ENCODE measurements around the gene NOTCH1. TPM values are rescaled to one million over a fixed set of nuclear protein-coding genes. Genes with fewer than 3 reads are reported as not detected.
"Not testable (repeated sequence)": the region's sequence is repeated elsewhere in the genome, so short reads cannot be mapped to it uniquely, and the experiment has no call there.

NOTCH1 gene
- total RNA-seq, 1 donor from 2014 or later, result 26.6 TPM

- Mint-ChIP-seq H3K9me3 (no peaks in the 10 kb centered on the region), H3K4me3 (no peak overlapping the region), H3K27ac (no peak overlapping the region), H3K4me1 (peaks cover 3% of the 10 kb centered on the region), H3K36me3 (ENCODE audit: low read depth) (no peaks in the 10 kb centered on the region), H3K27me3 (peaks cover 9% of the 10 kb centered on the region)
- ChIA-PET POLR2A (no interaction called here), CTCF (no interaction called here)
- no peak for TF ChIP-seq CTCF (IDR thresholded peaks at IDR 0.05)
- intact Hi-C loops (cut with micrococcal nuclease), result no loop called here
- DNase-seq, result no peak
- ATAC-seq (ENCODE audit: low read depth), result no peak
Measured at GRCh38 chr9:136581614-136582447, 36.0 kb upstream of the NOTCH1 start.

- H3K4me3 Mint-ChIP-seq; H3K27ac Mint-ChIP-seq; H3K36me3 Mint-ChIP-seq (ENCODE audit: low read depth); CTCF ChIA-PET; H3K4me1 Mint-ChIP-seq; intact Hi-C loops (cut with micrococcal nuclease); H3K27me3 Mint-ChIP-seq; POLR2A ChIA-PET; H3K9me3 Mint-ChIP-seq; DNase-seq; ATAC-seq (ENCODE audit: low read depth): not testable (repeated sequence)
Measured at GRCh38 chr9:136579650-136580219, 33.9 kb upstream of the NOTCH1 start.

- no peak for TF ChIP-seq CTCF (IDR thresholded peaks at IDR 0.05)
- ATAC-seq (ENCODE audit: low read depth) (no peak), DNase-seq (no peak)
- Mint-ChIP-seq H3K4me3 (no peak overlapping the region), H3K36me3 (ENCODE audit: low read depth) (no peaks in the 10 kb centered on the region), H3K27ac (no peak overlapping the region), H3K9me3 (no peaks in the 10 kb centered on the region), H3K27me3 (peaks cover 5% of the 10 kb centered on the region), H3K4me1 (peaks cover 5% of the 10 kb centered on the region)
- ChIA-PET CTCF (no interaction called here), POLR2A (no interaction called here)
- intact Hi-C loops (cut with micrococcal nuclease), result no loop called here
Measured at GRCh38 chr9:136578915-136579649, 33.2 kb upstream of the NOTCH1 start.

GRCh38 chr9:136578626-136578914 is 32.7 kb upstream of the NOTCH1 start:
- Mint-ChIP-seq H3K9me3 (no peaks in the 10 kb centered on the region), H3K27ac (no peak overlapping the region), H3K27me3 (peaks cover 5% of the 10 kb centered on the region), H3K4me3 (no peak overlapping the region), H3K36me3 (ENCODE audit: low read depth) (no peaks in the 10 kb centered on the region), H3K4me1 (peaks cover 5% of the 10 kb centered on the region)
- POLR2A ChIA-PET, result no interaction called here
- intact Hi-C loops (cut with micrococcal nuclease), result no loop called here
- ATAC-seq (ENCODE audit: low read depth) (no peak), DNase-seq (no peak)
- CTCF ChIA-PET, result no interaction called here
- no peak for TF ChIP-seq CTCF (IDR thresholded peaks at IDR 0.05)

GRCh38 chr9:136577941-136578625 is 32.2 kb upstream of the NOTCH1 start:
- intact Hi-C loops (cut with micrococcal nuclease), result no loop called here
- Mint-ChIP-seq H3K9me3 (no peaks in the 10 kb centered on the region), H3K4me1 (peaks cover 5% of the 10 kb centered on the region), H3K27me3 (peaks cover 5% of the 10 kb centered on the region), H3K36me3 (ENCODE audit: low read depth) (no peaks in the 10 kb centered on the region), H3K4me3 (no peak overlapping the region), H3K27ac (no peak overlapping the region)
- no peak for TF ChIP-seq CTCF (IDR thresholded peaks at IDR 0.05)
- ATAC-seq (ENCODE audit: low read depth) (no peak), DNase-seq (no peak)
- ChIA-PET CTCF (no interaction called here), POLR2A (no interaction called here)

Measured in activated B cell treated with CpG ODN at 0.5 μM for 24 hours (primary cell).